Activated naive CD4-positive, alpha-beta T cell treated with anti-CD3 and anti-CD28 coated beads, Interleukin-2, amount 10 ng/mL, durations not matched to agents 7 days and 5 days (primary cell): ENCODE results near the gene EIF3J.
"Not testable (repeated sequence)": the region's sequence is repeated elsewhere in the genome, so short reads cannot be mapped to it uniquely, and the experiment has no call there.

Experiments
- CTCF ChIA-PET: fragments of 350-600 bp; sonication (Branson Sonifier 250); formaldehyde crosslinking; loops from one replicate; lab custom pipeline; 2021; ENCODE audit warnings: antibody characterized with exemption; lab: Charles Lee
- DNase-seq: peaks from one replicate; pipeline ENCODE4 v3.0.0-alpha.2; 2020
- H3K27ac Mint-ChIP-seq: one replicate; pipeline ENCODE4 v1.8.0; 2021; ENCODE audit warnings: mild to moderate bottlenecking, moderate library complexity, mixed read lengths
- H3K27me3 Mint-ChIP-seq: one replicate; pipeline ENCODE4 v1.8.0; 2021; ENCODE audit warnings: mild to moderate bottlenecking, mixed read lengths
- H3K36me3 Mint-ChIP-seq: one replicate; pipeline ENCODE4 v1.8.0; 2021; ENCODE audit warnings: mixed read lengths
- H3K4me1 Mint-ChIP-seq: one replicate; pipeline ENCODE4 v1.8.0; 2021; ENCODE audit warnings: mixed read lengths
- H3K4me3 Mint-ChIP-seq: one replicate; pipeline ENCODE4 v1.8.0; 2021; ENCODE audit warnings: mild to moderate bottlenecking, moderate library complexity, mixed read lengths
- H3K9me3 Mint-ChIP-seq: one replicate; pipeline ENCODE4 v1.8.0; 2021; ENCODE audit warnings: mixed read lengths

The EIF3J gene

GRCh38 chr15:44530653-44531052, 6.3 kb upstream of the EIF3J start:
- CTCF ChIA-PET: no interaction called here
- no peak overlapping the region for H3K4me3 Mint-ChIP-seq
- no peak for DNase-seq
- peaks cover 19% of the 10 kb centered on the region for H3K36me3 Mint-ChIP-seq
- no peak overlapping the region for H3K27ac Mint-ChIP-seq
- no peaks in the 10 kb centered on the region for H3K9me3 Mint-ChIP-seq
- H3K27me3 Mint-ChIP-seq: no peaks in the 10 kb centered on the region
- peaks cover 14% of the 10 kb centered on the region for H3K4me1 Mint-ChIP-seq

- DNase-seq, H3K4me3 Mint-ChIP-seq, H3K27ac Mint-ChIP-seq, H3K9me3 Mint-ChIP-seq, H3K27me3 Mint-ChIP-seq: not testable (repeated sequence)
- H3K36me3 Mint-ChIP-seq: peaks cover 20% of the 10 kb centered on the region
- peaks cover 20% of the 10 kb centered on the region for H3K4me1 Mint-ChIP-seq
- CTCF ChIA-PET: interaction anchor here (0.6 to 2.2 kb wide), 5 partner anchors 10 to 206 kb away, joined by 3 to 11 read pairs (median 6); no protein-coding TSS in a partner anchor
These were observed 4.7 kb upstream of the EIF3J start for GRCh38 chr15:44532275-44532674.

- CTCF ChIA-PET: interaction anchor here (0.6 to 2.2 kb wide), 4 partner anchors 11 to 205 kb away, joined by 4 to 11 read pairs (median 6); no protein-coding TSS in a partner anchor
- Mint-ChIP-seq H3K27ac (peak overlapping the region; percentile 14), H3K9me3 (no peaks in the 10 kb centered on the region), H3K4me3 (no peak overlapping the region), H3K4me1 (peaks cover 20% of the 10 kb centered on the region), H3K27me3 (no peaks in the 10 kb centered on the region), H3K36me3 (peaks cover 16% of the 10 kb centered on the region)
- DNase-seq: no peak
These were observed 4.3 kb upstream of the EIF3J start for GRCh38 chr15:44532689-44533088.

- peaks cover 29% of the 10 kb centered on the region for H3K36me3 Mint-ChIP-seq
- CTCF ChIA-PET: no interaction called here
These were observed 1.9 kb upstream of the EIF3J start for GRCh38 chr15:44535092-44535491.

GRCh38 chr15:44535523-44536301, 1.2 kb upstream of the EIF3J start:
- Mint-ChIP-seq H3K27me3 (no peaks in the 10 kb centered on the region), H3K36me3 (peaks cover 34% of the 10 kb centered on the region), H3K27ac (peak overlapping the region; percentile 88), H3K4me1 (peaks cover 42% of the 10 kb centered on the region), H3K4me3 (peak overlapping the region; percentile 74), H3K9me3 (no peaks in the 10 kb centered on the region)
- DNase-seq: peak; percentile 46
- CTCF ChIA-PET: no interaction called here

More at GRCh38 chr15:44535092-44535491, 1.9 kb upstream of the EIF3J start:
- no peaks in the 10 kb centered on the region for H3K9me3 Mint-ChIP-seq
- H3K4me1 Mint-ChIP-seq: peaks cover 36% of the 10 kb centered on the region
- DNase-seq: no peak
- peak overlapping the region; percentile 74 for H3K4me3 Mint-ChIP-seq
- H3K27me3 Mint-ChIP-seq: no peaks in the 10 kb centered on the region
- peak overlapping the region; percentile 67 for H3K27ac Mint-ChIP-seq

- peak overlapping the region; percentile 88 for H3K27ac Mint-ChIP-seq
- no peaks in the 10 kb centered on the region for H3K27me3 Mint-ChIP-seq
- peak overlapping the region; percentile 74 for H3K4me3 Mint-ChIP-seq
- DNase-seq: no peak
- H3K4me1 Mint-ChIP-seq: peaks cover 49% of the 10 kb centered on the region
- no peaks in the 10 kb centered on the region for H3K9me3 Mint-ChIP-seq
- peaks cover 40% of the 10 kb centered on the region for H3K36me3 Mint-ChIP-seq
- CTCF ChIA-PET: interaction anchor here (0.7 to 1.6 kb wide), 4 partner anchors 19 to 200 kb away, joined by 3 to 4 read pairs (median 3); partner anchors contain the start of genes CTDSPL2 and TRIM69
These were observed 515 bp upstream of the EIF3J start for GRCh38 chr15:44536302-44536961.

GRCh38 chr15:44537735-44538240, 841 bp downstream of the EIF3J start:
- CTCF ChIA-PET: interaction anchor here (1.0 to 1.9 kb wide), 5 partner anchors 9 to 199 kb away, joined by 3 to 5 read pairs (median 4); partner anchors contain the start of gene TRIM69
- Mint-ChIP-seq H3K27me3 (no peaks in the 10 kb centered on the region), H3K9me3 (no peaks in the 10 kb centered on the region), H3K36me3 (peaks cover 49% of the 10 kb centered on the region), H3K4me3 (peak overlapping the region; percentile 74), H3K27ac (peak overlapping the region; percentile 88), H3K4me1 (peaks cover 61% of the 10 kb centered on the region)
- DNase-seq: peak; percentile 26

- Mint-ChIP-seq H3K27ac (no peak overlapping the region), H3K4me1 (peaks cover 65% of the 10 kb centered on the region), H3K9me3 (no peaks in the 10 kb centered on the region), H3K4me3 (no peak overlapping the region), H3K36me3 (peaks cover 45% of the 10 kb centered on the region), H3K27me3 (no peaks in the 10 kb centered on the region)
- CTCF ChIA-PET: interaction anchor here (0.5 kb wide), 1 partner anchor 302 kb away, joined by 3 read pairs; no protein-coding TSS in a partner anchor
- DNase-seq: no peak
These were observed 4.5 kb downstream of the EIF3J start for GRCh38 chr15:44541282-44541958.

- CTCF ChIA-PET: interaction anchor here (0.7 kb wide), 1 partner anchor 196 kb away, joined by 3 read pairs; no protein-coding TSS in a partner anchor
- no peak for DNase-seq
- Mint-ChIP-seq H3K27me3 (no peaks in the 10 kb centered on the region), H3K27ac (no peak overlapping the region), H3K9me3 (no peaks in the 10 kb centered on the region), H3K36me3 (peaks cover 48% of the 10 kb centered on the region), H3K4me1 (peaks cover 72% of the 10 kb centered on the region), H3K4me3 (no peak overlapping the region)
These were observed 5.6 kb downstream of the EIF3J start for GRCh38 chr15:44542596-44542995.

GRCh38 chr15:44544745-44545144, 7.8 kb downstream of the EIF3J start:
- not testable (repeated sequence) for H3K27ac Mint-ChIP-seq, H3K4me3 Mint-ChIP-seq, H3K27me3 Mint-ChIP-seq, H3K9me3 Mint-ChIP-seq, DNase-seq
- H3K4me1 Mint-ChIP-seq: peaks cover 55% of the 10 kb centered on the region
- H3K36me3 Mint-ChIP-seq: peaks cover 41% of the 10 kb centered on the region
- CTCF ChIA-PET: interaction anchor here (1.0 to 1.2 kb wide), 3 partner anchors 12 to 255 kb away, joined by 3 to 7 read pairs (median 4); no protein-coding TSS in a partner anchor

- DNase-seq: peak; percentile 45
- Mint-ChIP-seq H3K27ac (peak overlapping the region; percentile 84), H3K27me3 (no peaks in the 10 kb centered on the region), H3K36me3 (peaks cover 33% of the 10 kb centered on the region), H3K9me3 (no peaks in the 10 kb centered on the region), H3K4me1 (peaks cover 45% of the 10 kb centered on the region), H3K4me3 (no peak overlapping the region)
- CTCF ChIA-PET: interaction anchor here (0.5 to 2.2 kb wide), 12 partner anchors 8 to 272 kb away, joined by 3 to 7 read pairs (median 4); partner anchors contain the start of gene EIF3J
These were observed 9.2 kb downstream of the EIF3J start for GRCh38 chr15:44545913-44546802.

GRCh38 chr15:44549152-44549551, 12.2 kb downstream of the EIF3J start:
- Mint-ChIP-seq H3K36me3 (peaks cover 19% of the 10 kb centered on the region), H3K4me1 (peaks cover 24% of the 10 kb centered on the region), H3K27ac (peak overlapping the region; percentile 60)
- DNase-seq, H3K4me3 Mint-ChIP-seq, H3K27me3 Mint-ChIP-seq, H3K9me3 Mint-ChIP-seq: not testable (repeated sequence)
- CTCF ChIA-PET: interaction anchor here (1.0 kb wide), 1 partner anchor 10 kb away, joined by 3 read pairs; no protein-coding TSS in a partner anchor

GRCh38 chr15:44550256-44550655, 13.3 kb downstream of the EIF3J start:
- Mint-ChIP-seq H3K4me3 (no peak overlapping the region), H3K36me3 (peaks cover 27% of the 10 kb centered on the region), H3K4me1 (peaks cover 30% of the 10 kb centered on the region), H3K9me3 (no peaks in the 10 kb centered on the region), H3K27me3 (no peaks in the 10 kb centered on the region), H3K27ac (peak overlapping the region; percentile 20)
- no peak for DNase-seq
- CTCF ChIA-PET: interaction anchor here (0.6 to 1.1 kb wide), 7 partner anchors 8 to 378 kb away, joined by 3 to 6 read pairs (median 3); partner anchors contain the start of genes EIF3J and TRIM69
